ENCODE measurements around the gene EXPH5.

Gene EXPH5

DNA sequence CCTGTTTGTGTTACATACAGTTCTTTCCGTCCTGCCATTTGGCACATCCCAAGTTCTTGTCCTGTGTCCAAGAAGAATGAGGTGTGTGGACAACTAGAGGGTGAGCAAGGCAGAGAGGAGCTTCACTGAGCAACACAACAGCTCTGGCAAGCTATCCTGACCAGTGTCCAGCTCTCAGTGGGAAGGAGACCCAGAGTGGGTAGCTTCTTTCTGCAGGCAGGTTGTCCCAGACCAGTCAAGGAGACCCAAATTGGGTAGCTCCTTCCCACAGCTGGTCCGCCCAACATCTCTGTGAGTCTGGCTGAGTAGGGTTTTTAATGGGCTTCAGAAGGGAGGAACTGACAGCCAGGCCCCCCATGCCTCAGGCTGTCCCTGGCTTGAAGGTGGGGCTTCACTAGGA lies 35.2 kb upstream of the EXPH5 start:
- TF ChIP-seq, protein P1, sequence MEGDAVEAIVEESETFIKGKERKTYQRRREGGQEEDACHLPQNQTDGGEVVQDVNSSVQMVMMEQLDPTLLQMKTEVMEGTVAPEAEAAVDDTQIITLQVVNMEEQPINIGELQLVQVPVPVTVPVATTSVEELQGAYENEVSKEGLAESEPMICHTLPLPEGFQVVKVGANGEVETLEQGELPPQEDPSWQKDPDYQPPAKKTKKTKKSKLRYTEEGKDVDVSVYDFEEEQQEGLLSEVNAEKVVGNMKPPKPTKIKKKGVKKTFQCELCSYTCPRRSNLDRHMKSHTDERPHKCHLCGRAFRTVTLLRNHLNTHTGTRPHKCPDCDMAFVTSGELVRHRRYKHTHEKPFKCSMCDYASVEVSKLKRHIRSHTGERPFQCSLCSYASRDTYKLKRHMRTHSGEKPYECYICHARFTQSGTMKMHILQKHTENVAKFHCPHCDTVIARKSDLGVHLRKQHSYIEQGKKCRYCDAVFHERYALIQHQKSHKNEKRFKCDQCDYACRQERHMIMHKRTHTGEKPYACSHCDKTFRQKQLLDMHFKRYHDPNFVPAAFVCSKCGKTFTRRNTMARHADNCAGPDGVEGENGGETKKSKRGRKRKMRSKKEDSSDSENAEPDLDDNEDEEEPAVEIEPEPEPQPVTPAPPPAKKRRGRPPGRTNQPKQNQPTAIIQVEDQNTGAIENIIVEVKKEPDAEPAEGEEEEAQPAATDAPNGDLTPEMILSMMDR (IDR thresholded peaks at IDR 0.05), result no peak

DNA sequence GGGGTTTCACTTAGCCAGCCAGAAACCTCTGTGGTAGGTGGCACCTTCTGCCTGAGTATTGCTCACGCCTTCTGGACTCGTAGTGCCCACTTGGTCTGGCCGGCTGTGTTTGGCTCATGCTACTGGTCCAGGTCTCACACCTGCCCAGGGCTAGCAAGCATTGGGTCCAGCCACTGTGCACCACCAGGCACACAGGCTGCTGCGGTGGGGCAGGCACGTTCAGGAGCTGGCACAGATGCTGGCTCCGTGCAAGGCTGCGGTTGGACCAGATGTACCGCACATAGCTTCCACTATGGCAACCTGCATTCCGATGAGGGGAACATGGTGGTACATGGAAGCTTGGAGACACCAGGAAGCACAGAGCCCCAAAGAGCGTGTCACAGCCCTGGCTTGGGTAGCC lies 34.8 kb upstream of the EXPH5 start:
- TF ChIP-seq, protein P1 (IDR thresholded peaks at IDR 0.05), result no peak

DNA sequence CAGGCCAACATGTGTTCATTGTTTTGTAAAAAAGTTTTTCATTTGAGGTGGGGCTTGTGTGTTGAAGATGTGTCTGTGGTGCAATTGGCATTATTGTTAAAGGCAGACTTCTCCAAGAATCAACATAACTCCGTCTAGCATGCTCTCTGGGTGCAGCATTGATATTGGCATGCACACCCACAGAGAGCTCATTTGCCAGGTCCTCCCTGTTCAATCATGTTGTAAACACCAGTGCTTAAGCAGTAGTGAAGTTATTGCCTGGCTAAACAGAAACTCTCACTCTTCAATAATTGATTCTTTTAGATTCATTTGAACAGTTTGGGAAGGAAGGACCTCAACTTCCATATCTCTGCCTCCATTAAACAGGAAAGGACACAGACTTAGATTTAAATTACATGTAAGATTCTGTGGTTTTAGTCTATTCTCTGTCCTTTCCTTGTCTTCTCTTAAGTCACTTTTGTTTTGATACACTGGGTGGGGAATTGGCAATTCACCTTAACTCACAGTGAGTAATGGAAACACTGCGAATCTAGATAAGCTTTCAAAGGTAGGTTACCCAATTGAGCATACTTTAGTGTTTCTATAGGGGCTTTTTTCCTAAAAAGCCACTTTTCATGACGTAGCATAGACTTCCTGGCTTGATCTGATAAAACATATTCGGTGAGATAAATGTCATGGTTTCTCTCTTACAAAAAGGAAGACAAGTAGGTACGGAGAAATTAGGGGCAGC lies 30.8 kb upstream of the EXPH5 start:
- TF ChIP-seq, protein P1 (IDR thresholded peaks at IDR 0.05), result no peak

DNA sequence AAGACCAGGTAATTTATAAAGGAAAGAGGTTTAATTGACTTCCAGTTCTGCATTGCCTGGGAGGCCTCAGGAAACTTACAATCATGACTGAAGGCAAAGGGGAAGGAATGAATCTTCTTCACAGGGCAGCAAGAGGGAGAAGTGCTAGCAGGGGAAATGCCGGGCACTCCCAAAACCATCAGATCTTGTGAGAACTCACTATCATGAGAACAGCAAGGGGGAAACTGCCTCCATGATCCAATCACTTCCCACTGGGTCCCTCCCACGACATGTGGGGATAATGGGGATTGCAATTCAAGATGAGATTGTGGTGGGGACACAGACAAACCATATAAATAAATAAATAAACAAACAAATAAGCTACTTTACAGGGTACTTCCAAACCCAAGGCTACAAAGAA lies 28.8 kb upstream of the EXPH5 start:
- TF ChIP-seq, protein P1 (IDR thresholded peaks at IDR 0.05), result no peak

DNA sequence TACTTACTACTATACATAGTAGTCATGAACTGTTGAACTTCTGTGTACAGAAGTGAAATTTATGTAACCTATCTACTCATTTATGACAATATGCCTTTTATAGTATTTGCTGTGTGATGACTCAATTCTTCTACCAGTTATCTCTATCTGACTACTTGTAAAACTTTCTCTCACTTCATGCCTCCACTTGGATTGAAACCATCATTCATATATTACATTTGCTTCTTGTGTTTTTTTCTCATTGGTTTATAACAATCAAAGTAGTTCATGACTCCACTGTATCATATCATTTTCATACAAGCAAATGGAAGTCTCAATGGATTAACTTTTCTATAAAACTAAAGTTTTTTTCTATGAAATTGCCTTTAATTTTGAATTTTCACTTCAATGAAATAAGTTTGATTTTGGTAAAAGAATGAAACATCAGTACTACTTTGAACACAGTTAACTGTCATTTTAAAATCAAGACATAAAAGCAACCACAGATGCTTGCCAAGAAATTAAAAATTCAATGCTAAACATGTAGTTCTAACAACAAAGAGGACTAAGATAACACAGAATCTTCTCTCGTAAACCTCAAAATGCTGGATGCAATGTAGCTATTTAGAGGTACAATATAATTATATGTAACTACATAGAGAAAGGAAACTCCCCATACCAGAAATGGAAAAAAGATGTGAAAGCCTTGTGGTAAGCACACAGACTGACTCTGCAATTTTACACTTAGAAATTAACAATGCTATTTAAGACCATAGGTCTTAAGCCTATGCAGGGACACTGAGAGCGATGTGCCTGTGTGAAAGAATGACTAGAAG lies 27.6 kb upstream of the EXPH5 start:
- TF ChIP-seq, protein P1 (IDR thresholded peaks at IDR 0.05), result no peak

DNA sequence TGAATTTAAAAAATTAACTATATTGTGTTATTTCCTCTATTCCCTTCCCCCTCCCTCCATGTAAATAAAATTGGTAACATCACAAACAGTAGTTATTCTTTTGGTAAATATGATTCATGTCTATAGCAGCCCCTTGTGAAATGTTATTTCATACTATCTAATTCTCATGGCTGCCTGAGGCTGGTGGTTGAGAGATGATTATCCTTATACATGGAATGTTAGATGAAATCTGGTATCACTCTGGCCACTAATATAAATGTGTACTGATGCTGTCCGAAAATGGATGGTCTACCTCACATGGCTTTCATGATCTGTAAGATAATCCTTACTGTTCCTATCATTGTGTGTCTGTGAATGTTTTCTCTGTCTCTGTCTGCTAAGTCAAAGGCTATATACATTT lies 25.0 kb upstream of the EXPH5 start:
- TF ChIP-seq, protein P1 (IDR thresholded peaks at IDR 0.05), result no peak

DNA sequence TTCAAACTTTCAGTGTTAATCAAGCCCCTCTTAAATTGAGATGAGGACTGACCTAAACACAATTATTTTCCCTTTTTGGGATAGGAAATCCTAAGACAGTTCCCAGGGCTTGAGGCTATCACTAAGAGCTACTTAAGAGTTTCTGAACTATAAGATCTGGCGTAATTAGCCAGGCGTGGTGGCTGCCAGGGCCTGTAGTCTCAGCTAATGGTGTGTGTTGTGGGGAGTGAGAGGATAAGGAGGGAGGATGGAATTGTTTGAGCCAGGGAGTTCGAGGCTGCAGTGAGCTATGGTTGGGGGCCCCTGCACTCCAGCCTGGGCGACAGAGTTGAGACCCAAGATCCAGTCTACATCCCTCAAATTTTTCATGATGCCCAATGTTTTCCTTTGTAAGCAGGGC lies 23.5 kb upstream of the EXPH5 start:
- TF ChIP-seq, protein P1 (IDR thresholded peaks at IDR 0.05), result no peak

All from LNCAP (cell line).